CD4-positive, alpha-beta T cell treated with Interleukin-4 for 1 hour (primary cell): ENCODE data around the gene MLLT6.

ENCODE experiments used
- DNase-seq, 2 donors: peaks; one replicate each; pipeline ENCODE4 v3.0.0-alpha.2; 2020 to 2022

MLLT6 gene

GRCh38 chr17:38745545-38745944, 40.5 kb downstream of the MLLT6 start:
- no peak for DNase-seq

- DNase-seq, result no peak
These were observed 41.2 kb downstream of the MLLT6 start for GRCh38 chr17:38746004-38746848.

- no peak for DNase-seq
These were observed 41.9 kb downstream of the MLLT6 start for GRCh38 chr17:38746849-38747462.

- DNase-seq, result no peak
These were observed 42.5 kb downstream of the MLLT6 start for GRCh38 chr17:38747463-38748148.

- no peak for DNase-seq
These were observed 43.2 kb downstream of the MLLT6 start, which contains the start of gene PCGF2 for GRCh38 chr17:38748149-38748891. Gene PCGF2 (minus strand): TSS chr17:38748336. CDS start chr17:38740402, 7,934 bp downstream.

- DNase-seq, result no peak
These were observed 43.8 kb downstream of the MLLT6 start for GRCh38 chr17:38748892-38749222.

- DNase-seq, result no peak
These were observed 44.4 kb downstream of the MLLT6 start for GRCh38 chr17:38749223-38750043.

DNA sequence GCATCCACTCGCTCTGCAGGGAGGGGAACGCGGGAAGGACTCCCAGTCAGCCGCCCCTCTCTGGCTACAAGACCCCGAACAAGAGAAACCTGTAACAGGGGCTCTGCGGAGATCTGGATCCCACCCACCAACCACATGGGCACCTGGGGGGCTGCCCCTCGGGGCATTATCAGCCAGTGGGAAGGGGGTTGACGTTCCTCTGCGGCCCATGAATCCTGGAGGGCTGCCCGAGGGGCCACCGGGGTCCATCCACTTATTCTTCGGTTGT, 44.9 kb downstream of the MLLT6 start:
- no peak for DNase-seq

- no peak for DNase-seq
These were observed 45.4 kb downstream of the MLLT6 start for GRCh38 chr17:38750312-38751121.

DNA sequence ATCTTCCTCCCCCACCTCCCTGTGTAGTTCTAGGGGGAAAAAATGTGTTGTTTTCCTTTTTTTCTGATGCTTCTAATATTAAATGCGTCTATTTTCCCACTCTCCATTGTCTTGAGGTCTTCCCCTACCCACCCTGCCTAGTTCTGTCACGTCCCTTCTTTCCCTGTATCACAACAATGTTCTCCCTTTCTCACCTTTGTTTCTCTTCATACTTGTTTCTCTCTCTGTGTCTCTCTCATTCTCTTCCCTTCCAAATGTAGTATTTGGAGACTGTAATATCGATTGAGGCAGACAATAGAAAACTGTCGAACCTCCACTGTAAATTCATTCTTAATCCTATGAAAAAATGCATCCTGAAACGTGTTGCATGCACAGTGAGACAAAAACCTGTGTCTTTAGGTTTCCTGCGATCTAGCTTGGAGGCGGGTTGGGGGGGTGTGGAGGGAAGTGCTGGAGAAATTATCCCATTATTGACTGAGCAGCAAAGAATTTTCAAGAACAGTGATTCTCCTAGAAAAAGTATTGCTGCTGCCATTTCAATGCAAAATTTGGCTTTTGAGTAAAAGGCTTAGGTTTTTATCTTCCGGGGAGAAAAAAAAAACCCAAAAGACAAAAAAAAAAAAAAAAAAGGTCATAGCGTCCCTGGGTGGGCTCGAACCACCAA, 46.2 kb downstream of the MLLT6 start:
- DNase-seq, result no peak

- peak; percentile 84 to 86 for DNase-seq
These were observed 46.8 kb downstream of the MLLT6 start for GRCh38 chr17:38751808-38752307.

GRCh38 chr17:38752308-38753070, 47.4 kb downstream of the MLLT6 start, which contains the start of gene PSMB3:
Gene PSMB3 (plus strand): TSS chr17:38752741. CDS start chr17:38752827, 86 bp downstream.
- DNase-seq, result peak; percentile 99

DNA sequence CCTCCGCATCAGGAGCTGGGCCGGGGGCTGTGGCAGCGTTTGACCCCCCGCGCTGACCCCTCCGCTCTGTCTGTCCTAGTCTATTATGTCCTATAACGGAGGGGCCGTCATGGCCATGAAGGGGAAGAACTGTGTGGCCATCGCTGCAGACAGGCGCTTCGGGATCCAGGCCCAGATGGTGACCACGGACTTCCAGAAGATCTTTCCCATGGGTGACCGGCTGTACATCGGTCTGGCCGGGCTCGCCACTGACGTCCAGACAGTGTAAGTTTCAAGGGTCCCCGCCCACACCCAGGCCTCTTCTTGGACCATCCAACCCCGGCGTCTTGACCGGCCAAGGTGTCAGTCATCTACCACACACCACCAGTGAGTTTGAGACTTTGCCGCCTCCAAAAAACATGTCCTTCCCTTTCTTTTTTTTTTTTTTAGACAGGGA, 48.0 kb downstream of the MLLT6 start:
- DNase-seq, result no peak

DNA sequence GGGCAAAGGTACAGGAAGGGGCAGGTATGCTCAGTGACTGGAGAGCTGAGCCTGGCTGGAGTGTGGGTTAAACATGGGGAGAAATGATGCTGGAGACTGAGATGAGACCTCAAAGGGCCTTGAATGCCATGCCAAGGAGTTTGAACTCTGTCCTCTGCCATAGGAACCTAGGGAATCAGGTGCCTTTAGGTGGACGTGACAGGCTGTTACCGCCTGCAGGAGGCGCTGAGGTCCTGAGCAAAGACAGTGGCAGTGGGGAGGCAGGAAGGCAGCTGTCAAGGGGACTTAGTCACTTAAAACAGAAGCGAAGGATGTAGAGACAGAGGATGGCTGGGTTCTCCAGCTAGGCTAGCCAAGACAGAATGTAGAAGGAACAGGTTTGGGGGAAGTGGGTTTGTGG, 56.5 kb downstream of the MLLT6 start:
- peak; percentile 31 to 33 for DNase-seq

DNA sequence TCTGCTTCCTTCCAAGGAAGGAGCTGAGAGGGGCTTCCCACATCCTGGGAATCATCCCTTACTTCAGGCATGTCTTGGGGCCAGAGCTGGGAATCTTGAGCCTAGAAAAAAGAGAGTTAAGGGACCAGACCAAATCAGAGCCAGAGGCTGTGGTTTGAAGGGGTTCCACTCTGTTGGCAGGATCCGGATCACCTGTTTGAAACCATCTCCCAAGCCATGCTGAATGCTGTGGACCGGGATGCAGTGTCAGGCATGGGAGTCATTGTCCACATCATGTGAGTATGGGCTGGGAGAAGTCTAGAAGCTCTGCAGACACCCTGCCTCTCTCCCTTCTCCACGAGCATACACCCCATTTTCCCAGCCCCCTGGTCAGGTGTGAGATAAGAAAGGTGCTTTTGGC, 57.2 kb downstream of the MLLT6 start:
- no peak for DNase-seq

DNA sequence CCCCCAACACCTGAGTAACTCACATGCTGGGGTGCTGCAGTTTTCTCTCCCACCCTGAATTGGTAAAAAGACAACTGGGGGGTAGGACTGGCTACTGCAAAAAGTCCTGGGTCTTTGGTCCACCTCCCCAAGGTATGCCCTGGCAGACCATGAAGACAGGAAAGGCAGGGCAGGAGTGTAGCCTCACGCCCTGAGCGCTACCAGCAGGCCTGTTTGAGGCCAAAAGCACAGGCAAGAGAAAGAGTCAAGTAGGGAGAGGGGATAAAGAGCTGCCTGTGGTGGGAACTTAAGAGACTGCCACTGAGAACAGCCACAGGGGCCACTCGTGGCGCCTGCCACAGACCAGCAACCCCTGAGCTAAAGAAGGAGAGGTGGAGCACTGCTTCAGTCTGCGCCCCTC, 61.3 kb downstream of the MLLT6 start:
- DNase-seq, result no peak

- DNase-seq, result no peak
These were observed 63.3 kb downstream of the MLLT6 start for GRCh38 chr17:38768417-38768816.

- DNase-seq, result no peak
These were observed 68.2 kb downstream of the MLLT6 start for GRCh38 chr17:38773258-38773657.

GRCh38 chr17:38777641-38778250, 72.7 kb downstream of the MLLT6 start:
- no peak for DNase-seq
